A673 (cell line): ENCODE results near the gene RGR. TPM values are rescaled to one million over a fixed set of nuclear protein-coding genes. Genes with fewer than 3 reads are reported as not detected.

ENCODE experiments used
- Bru-seq: library from RNA; stranded (reverse); fragments of 400-500 nt; gene quantifications from one replicate; lab custom pipeline; 2021; lab: Mats Ljungman, UMichigan
- BruChase-seq, 2 experiments: library from RNA; stranded (reverse); fragments of 400-500 nt; gene quantifications; one replicate each; lab custom pipeline; 2021; lab: Mats Ljungman, UMichigan
- BruUV-seq: library from RNA; stranded (reverse); fragments of 400-500 nt; replicated peaks from 2 replicates; lab custom pipeline; 2021; lab: Mats Ljungman, UMichigan
- CTCF ChIA-PET: fragments of 300-600 bp; sonication (Branson Sonifier 250); formaldehyde crosslinking; loops from one replicate; lab custom pipeline; 2022; ENCODE audit warnings: antibody characterized with exemption; lab: Charles Lee
- POLR2A ChIA-PET: fragments of 300-600 bp; sonication (Branson Sonifier 250); formaldehyde crosslinking; loops from one replicate; lab custom pipeline; 2022; ENCODE audit warnings: antibody characterized with exemption; ENCODE audit not compliant: low non-redundant PET; lab: Charles Lee
- DNase-seq: peaks from one replicate; pipeline ENCODE4 v3.0.0-alpha.2; 2015; ENCODE audit warnings: low spot score
- H3K27ac ChIP-seq: fragments of 200-600 bp; sonication (generic); 2 replicates; pipeline ENCODE4 v1.5.1; 2016; ENCODE audit warnings: mixed run types, low read depth, mild to moderate bottlenecking, mixed read lengths, antibody characterized with exemption, low read length; ENCODE audit not compliant: poor library complexity, severe bottlenecking
- H3K27me3 ChIP-seq: fragments of 200-600 bp; sonication (generic); replicated peaks from 2 replicates; pipeline ENCODE4 v1.6.1; 2017; ENCODE audit warnings: mixed run types, low read depth, mild to moderate bottlenecking, mixed read lengths, antibody characterized with exemption, low read length; ENCODE audit not compliant: insufficient read depth, poor library complexity
- H3K36me3 ChIP-seq: fragments of 200-600 bp; sonication (generic); 2 replicates; pipeline ENCODE4 v1.6.1; 2016; ENCODE audit warnings: mixed run types, mild to moderate bottlenecking, mixed read lengths, antibody characterized with exemption, low read length; ENCODE audit not compliant: insufficient read depth, poor library complexity, severe bottlenecking
- H3K4me1 ChIP-seq: fragments of 200-600 bp; sonication (generic); 2 replicates; pipeline ENCODE4 v1.6.1; 2017; ENCODE audit warnings: mixed run types, mild to moderate bottlenecking, mixed read lengths, antibody characterized with exemption, low read length; ENCODE audit not compliant: insufficient read depth, poor library complexity, severe bottlenecking
- H3K4me3 ChIP-seq: fragments of 200-600 bp; sonication (generic); 2 replicates; pipeline ENCODE4 v1.5.1; 2016; ENCODE audit warnings: low read depth, mixed run types, mild to moderate bottlenecking, mixed read lengths, low read length; ENCODE audit not compliant: poor library complexity, severe bottlenecking
- H3K9me3 ChIP-seq: fragments of 200-600 bp; sonication (generic); 2 replicates; pipeline ENCODE4 v1.6.1; 2016; ENCODE audit warnings: mixed run types, low read depth, mild to moderate bottlenecking, mixed read lengths, antibody characterized with exemption, low read length; ENCODE audit not compliant: poor library complexity, severe bottlenecking
- CTCF ChIP-seq: fragments of 300-800, 200-600 bp; sonication (generic); conservative IDR thresholded peaks from 2 replicates; pipeline ENCODE4 v1.5.1; 2017; ENCODE audit warnings: low read depth, mild to moderate bottlenecking, antibody characterized with exemption, low read length, moderate library complexity, mixed read lengths
- EZH2 ChIP-seq: fragments of 200-600 bp; sonication (generic); IDR thresholded peaks from 2 replicates; pipeline ENCODE4 v1.6.1; 2017; ENCODE audit warnings: borderline replicate concordance, low read depth, mild to moderate bottlenecking, mixed read lengths, antibody characterized with exemption, low read length; ENCODE audit not compliant: poor library complexity, severe bottlenecking
- intact Hi-C: fragments of 100-400 bp; cut with micrococcal nuclease; formaldehyde crosslinking; loops from one replicate; pipeline ENCODE4 v1.10.0; 2022; ENCODE audit not compliant: unreplicated experiment
- long read RNA-seq: library from polyadenylated mRNA; stranded (forward); transcript quantifications from one replicate; pipeline ENCODE4 v2.0.0, GENCODE V29; 2022
- total RNA-seq: library from RNA; stranded (reverse); gene quantifications from 2 replicates; pipeline ENCODE4 v1.2.3, GENCODE V29; 2021

The RGR gene
- total RNA-seq: not detected in 2 replicates
- Bru-seq, nascent RNA: not detected
- BruChase-seq, experiment 1, labeled RNA remaining after a 2-hour chase: not detected
- BruChase-seq, experiment 2, labeled RNA remaining after a 6-hour chase: not detected
- long read RNA-seq: 0 reads

GRCh38 chr10:84244651-84245270 lies at the start of gene RGR:
Gene RGR (plus strand): TSS chr10:84245053. CDS start chr10:84245091, 38 bp downstream.
- Histone ChIP-seq H3K27ac (no peak within 1 kb of the TSS), H3K4me1 (no peaks in the 10 kb centered on the region), H3K9me3 (no peaks in the 10 kb centered on the region), H3K36me3 (no peaks in the 10 kb centered on the region), H3K27me3 (peaks cover 26% of the 10 kb centered on the region), H3K4me3 (no peak within 1 kb of the TSS)
- POLR2A ChIA-PET: no interaction called here
- peak; percentile 47 for DNase-seq
- intact Hi-C loops: no loop called here
- TF ChIP-seq CTCF (no peak), EZH2 (no peak)
- CTCF ChIA-PET: no interaction called here
- BruUV-seq: no TSS peak

DNA sequence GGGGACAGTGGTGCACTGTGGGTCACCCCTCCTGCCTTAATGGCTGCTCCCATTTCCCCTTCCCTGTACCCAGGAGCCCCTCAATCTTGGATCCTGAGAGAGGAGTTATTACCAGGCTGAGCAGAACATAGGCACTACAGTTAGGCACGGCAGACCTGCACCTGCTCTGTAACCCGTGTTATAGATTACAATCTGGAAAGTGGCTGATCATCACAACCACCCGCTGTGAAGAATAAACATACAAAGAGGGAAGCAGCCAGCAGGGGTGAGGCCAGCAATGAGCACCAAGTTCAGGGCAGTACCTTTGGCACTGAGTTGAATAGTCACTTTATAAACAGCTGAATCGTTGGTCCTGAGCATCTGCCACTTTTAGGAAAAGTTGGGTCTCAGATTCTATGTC lies 48.8 kb upstream of the RGR start:
- BruUV-seq: no TSS peak
- POLR2A ChIA-PET: no interaction called here
- TF ChIP-seq CTCF: no peak
- no peak for TF ChIP-seq EZH2
- Histone ChIP-seq H3K4me3 (no peak overlapping the region), H3K4me1 (no peaks in the 10 kb centered on the region), H3K9me3 (no peaks in the 10 kb centered on the region), H3K27me3 (peaks cover 82% of the 10 kb centered on the region), H3K27ac (no peak overlapping the region), H3K36me3 (no peaks in the 10 kb centered on the region)
- CTCF ChIA-PET: no interaction called here
- intact Hi-C loops: no loop called here
- no peak for DNase-seq

DNA sequence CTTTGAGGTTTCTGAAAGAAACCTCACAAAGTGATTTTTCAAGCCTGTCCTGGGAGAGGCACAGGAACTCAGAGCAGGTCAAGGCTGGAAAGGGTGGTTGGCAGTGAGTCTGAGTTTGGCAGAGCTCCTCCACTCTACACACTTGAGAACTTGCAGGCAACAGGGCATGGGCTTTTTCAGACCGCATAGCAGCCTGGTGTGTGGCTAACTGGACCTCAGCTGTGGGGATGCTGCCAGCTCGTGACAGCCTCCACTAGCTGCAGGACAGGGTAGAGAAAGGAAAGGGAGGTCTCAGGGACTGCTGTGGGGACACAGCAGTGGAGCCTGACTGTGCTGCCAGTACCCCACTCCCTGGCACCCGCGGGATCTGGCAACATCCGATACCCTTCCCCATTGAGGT lies 47.9 kb upstream of the RGR start:
- Histone ChIP-seq H3K27ac (no peak overlapping the region), H3K4me1 (no peaks in the 10 kb centered on the region), H3K36me3 (no peaks in the 10 kb centered on the region), H3K9me3 (no peaks in the 10 kb centered on the region), H3K4me3 (no peak overlapping the region), H3K27me3 (peaks cover 76% of the 10 kb centered on the region)
- no peak for TF ChIP-seq CTCF
- no peak for TF ChIP-seq EZH2
- no TSS peak for BruUV-seq
- intact Hi-C loops: no loop called here
- ChIA-PET CTCF (no interaction called here), POLR2A (no interaction called here)
- no peak for DNase-seq
